Nucleus accumbens (tissue), 56 donors: Measurements from ENCODE around the gene CMC2.

Experiments
- DNase-seq, 56 donors: peaks; one replicate each; lab custom pipeline; 2025; lab: John Stamatoyannopoulos, UW

Gene CMC2

GRCh38 chr16:81006813-81007695 is at the start of gene CMC2, which contains the start of gene CENPN:
CMC2 (minus strand) TSS chr16:81006885; CDS start chr16:80997394, 9,491 bp downstream.
CENPN (plus strand) TSS chr16:81007214; CDS start chr16:81011940, 4,726 bp downstream.
- DNase-seq = peak; percentile 83 to 100 (median 98)

GRCh38 chr16:81053761-81054160 is 47.1 kb upstream of the CMC2 start:
- DNase-seq = no peak

- DNase-seq = no peak
These were observed 36.1 kb upstream of the CMC2 start for GRCh38 chr16:81042821-81043220.

- no peak for DNase-seq
These were observed 35.0 kb upstream of the CMC2 start for GRCh38 chr16:81041696-81042095.

- DNase-seq = no peak
These were observed 34.2 kb upstream of the CMC2 start for GRCh38 chr16:81040842-81041241.

DNA sequence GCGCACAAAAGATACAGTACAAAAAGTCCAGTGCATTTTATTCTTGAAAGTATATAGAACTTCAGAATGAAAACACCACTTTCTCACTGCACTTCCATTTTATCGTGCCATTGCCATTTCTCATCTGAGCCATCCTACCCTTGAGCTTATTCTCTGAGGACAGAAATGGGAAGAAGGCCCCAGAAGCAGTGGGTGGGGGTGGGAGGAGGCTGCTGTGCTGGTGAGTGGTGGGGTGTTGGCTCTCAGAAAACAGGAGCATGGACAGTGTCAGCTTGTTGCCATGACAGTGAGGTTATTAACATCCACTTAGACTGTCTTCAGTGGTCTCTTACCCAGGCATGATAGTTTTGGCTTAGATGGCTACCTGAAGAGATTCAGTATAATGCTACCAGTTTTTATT is 33.4 kb upstream of the CMC2 start:
- DNase-seq = no peak

GRCh38 chr16:81036751-81037350 is 30.2 kb upstream of the CMC2 start:
- DNase-seq = no peak

DNA sequence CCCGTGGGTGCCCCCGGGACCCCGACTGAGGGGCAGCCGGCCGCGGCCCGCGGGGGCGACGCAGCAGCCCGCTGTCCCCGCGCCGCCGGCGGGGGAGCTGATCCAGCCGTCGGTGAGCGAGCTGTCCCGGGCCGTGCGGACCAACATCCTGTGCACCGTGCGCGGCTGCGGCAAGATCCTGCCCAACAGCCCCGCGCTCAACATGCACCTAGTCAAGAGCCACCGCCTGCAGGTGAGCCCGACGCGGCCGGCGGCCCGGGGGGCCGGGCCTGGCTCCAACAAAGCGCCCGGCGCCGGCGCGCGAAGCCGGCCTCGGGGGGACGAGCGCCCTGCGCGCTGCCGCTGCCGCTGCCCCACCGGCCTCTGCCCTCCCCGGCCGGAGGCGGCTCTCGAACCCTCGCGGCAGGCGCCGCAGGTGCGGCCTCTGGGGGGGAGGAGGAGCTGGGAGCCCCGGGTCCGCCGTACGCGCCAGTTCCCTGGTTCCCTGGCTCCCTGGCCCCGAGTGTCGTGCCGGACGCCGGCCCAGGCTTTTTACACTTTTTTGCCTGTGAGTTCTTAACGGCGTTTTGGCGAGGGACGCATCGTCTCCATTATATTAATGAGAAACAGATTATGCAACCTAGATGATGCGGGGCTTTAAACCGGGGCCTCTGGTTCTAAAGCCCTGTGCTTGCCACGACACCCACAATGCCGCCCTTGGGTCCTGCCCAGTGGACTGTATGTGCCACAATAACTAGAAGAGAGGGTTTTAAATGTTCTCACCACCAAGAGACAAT is 29.5 kb upstream of the CMC2 start:
- DNase-seq = peak in 37 of 56 donors; percentile 2 to 54 (median 33)

GRCh38 chr16:81035398-81035974 is 28.8 kb upstream of the CMC2 start, which contains the start of gene ATMIN:
ATMIN (plus strand) TSS chr16:81035842; CDS start chr16:81035871, 29 bp downstream.
- peak in 54 of 56 donors; percentile 6 to 90 (median 58) for DNase-seq

DNA sequence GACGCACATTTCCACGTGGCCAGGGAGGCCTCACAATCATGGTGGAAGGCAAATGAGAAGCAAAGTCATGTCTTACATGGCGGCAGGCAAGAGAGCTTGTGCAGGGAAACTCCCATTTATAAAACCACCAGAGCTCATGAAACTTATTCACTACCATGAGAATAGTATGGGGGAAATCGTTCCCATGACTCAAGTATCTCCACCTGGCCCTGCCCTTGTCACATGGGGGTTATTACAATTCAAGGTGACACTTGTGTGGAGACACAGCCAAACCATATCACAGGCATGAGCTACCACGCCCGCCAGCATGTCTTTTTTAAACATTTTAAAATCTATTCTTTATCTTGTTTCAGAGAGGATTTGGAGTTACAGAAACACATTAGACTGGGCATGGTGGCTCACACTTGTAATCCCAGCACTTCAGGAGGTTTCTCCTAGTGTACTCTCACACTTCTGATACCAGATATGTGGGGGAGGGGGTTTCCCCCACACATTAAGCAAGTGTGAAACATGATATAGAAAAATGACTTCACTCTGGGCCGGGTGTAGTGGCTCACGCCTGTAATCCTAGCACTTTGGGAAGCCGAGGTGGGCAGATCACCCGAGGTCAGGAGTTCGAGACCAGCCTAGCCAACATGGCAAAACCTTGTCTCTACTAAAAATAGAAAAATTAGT is 23.4 kb upstream of the CMC2 start:
- DNase-seq = no peak

DNA sequence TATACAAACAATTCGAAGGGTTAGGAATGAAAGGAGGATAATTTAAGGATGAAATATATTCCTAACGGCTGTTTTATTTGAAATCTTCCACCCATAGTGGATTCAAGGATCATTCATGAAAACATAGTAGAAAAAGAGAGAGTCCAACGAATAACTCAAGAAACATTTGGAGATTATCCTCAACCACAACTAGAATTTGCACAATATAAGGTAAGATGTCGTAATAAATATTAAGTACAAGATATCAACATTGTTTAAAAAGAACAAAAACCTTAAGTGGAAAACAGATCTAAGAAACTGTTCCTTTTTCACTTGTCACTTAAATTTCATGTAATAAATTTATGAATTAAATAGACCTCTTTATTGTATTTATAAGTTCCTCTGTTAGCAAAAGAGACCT is 19.7 kb upstream of the CMC2 start:
- no peak for DNase-seq

GRCh38 chr16:81018496-81018895 is 11.8 kb upstream of the CMC2 start:
- peak in 50 of 56 donors; percentile 10 to 78 (median 44) for DNase-seq

DNA sequence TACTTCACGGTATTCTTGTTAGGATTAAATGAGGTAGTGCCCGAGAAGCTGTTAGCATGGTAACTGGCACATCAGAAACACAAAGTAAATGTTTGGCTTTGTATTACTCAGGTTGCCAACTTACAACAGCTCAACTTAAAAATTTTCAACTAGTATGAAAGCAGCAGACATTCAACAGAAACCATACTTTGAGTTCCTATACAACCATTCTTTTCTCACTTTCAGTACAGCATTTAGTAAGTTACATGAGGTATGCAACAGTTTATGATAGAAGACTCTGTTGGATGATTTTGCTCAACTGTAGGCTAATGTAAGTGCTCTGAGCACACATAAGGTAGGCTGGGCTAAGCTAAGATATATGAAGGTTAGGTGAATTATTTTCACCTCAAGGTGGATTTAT is 8.0 kb upstream of the CMC2 start:
- no peak for DNase-seq

DNA sequence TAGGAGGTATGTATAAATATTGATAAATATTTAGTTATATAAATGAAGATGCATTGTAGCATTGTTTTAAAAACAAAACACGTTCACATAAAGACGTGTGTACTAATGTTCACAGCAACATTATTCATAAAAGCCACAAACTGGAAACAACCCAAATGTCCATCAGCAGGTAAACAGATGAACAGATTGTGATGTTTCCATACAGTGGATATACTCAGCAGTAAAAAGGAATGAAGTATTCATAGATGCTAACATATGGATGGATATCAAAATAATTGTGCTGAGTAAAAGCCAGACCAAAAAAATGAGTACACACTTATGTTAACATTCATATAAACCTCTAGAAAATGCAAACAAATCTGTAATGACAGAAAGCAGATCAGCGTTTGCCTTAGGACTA is 6.3 kb upstream of the CMC2 start:
- DNase-seq = no peak

GRCh38 chr16:81008505-81008789 is 1.8 kb upstream of the CMC2 start:
- peak in 1 of 56 donors; percentile 3 for DNase-seq

- peak in 31 of 56 donors; percentile 10 to 77 (median 59) for DNase-seq
These were observed 373 bp downstream of the CMC2 start for GRCh38 chr16:81006211-81006812.

DNA sequence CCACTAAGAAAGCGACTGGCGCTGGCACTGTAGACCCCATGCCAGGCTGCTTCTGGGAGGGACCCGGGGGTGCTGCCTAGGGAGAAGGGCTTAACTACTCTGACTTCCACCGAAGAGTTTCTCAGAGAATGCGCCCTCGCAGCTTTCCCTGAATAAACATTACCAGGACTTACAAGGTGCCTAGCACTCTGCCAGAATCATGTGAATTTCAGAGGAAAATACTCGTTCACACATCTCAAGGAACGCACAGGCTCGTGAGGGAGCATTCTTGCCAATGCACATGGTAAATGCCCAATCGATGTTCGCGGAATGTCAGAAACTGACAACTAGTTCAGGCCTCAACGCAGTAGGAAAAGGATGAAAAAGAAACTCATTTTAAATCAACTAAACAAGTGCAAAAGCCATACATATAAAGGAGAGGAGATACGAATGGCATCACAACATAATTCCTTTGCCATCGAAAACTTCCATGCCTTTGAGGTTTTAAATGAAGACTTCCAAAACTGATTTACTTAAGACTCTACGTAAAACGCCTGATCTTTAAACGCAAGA is 999 bp downstream of the CMC2 start:
- DNase-seq = peak in 1 of 56 donors; percentile 2

DNA sequence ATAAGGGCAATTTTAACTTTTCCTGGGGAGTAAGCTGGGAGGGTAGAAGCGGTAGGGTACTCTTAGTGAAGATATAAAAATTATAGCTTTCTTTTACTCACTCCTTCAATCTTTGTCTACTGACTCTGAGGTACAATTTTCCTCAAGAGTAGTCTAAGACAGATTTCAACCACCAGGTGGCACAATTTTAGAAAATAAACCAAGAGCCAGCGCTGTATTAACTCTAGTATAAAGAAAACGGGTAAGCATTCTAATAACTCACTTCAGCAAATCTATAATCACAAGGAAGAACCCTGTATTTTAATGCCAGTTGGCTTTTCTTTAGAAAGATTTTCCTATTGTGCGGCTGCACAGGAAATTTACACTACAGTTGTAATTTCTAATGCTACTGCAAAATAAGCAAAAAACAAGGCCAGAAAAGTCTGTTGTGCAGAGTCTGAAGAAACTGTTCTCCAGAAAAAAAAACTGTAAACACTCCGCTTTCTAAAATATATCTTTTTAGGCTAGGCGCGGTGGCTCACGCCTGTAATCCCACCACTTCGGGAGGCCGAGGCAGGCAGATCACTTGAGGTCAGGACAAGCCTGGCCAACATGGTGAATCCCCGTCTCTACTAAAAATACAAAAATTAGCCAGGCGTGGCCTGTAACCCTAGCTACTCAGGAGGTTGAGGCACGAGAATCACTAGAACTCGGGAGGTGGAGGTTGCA is 1.9 kb downstream of the CMC2 start:
- peak in 9 of 56 donors; percentile 3 to 42 (median 10) for DNase-seq
